NT2/D1 (cell line): ENCODE measurements around the gene RIPOR2.

ENCODE experiments used
- SUZ12 ChIP-seq: IDR thresholded peaks from 2 replicates; pipeline ENCODE4 v1.6.1; 2011; ENCODE audit not compliant: insufficient read length, insufficient read depth; ENCODE audit errors: extremely low read depth
- YY1 ChIP-seq: IDR thresholded peaks from 2 replicates; pipeline ENCODE4 v1.6.1; 2011; ENCODE audit not compliant: insufficient read length, insufficient read depth
- ZNF274 ChIP-seq: IDR thresholded peaks from 2 replicates; pipeline ENCODE4 v1.6.1; 2011; ENCODE audit warnings: mild to moderate bottlenecking, low read depth, low read length

DNA sequence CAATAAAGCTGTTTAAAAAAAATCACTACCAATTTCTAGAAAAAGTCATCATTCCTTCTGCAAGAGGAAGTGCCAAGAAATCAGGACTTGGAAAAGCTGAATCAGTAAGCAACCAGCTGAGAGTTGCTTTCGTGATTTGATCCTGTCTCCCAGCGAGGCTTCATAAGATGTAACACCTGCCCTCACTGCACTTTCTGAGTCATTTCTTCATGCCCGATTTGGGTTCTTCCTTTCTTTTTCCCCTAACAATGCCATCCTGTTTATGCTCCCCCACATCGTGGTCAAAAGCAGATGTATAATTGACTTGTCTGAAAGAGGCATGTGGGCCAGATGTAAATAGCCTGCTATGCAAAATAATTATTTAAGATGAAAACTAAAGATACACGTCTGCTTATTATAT, 52.1 kb downstream of the RIPOR2 start:
- no peak for TF ChIP-seq SUZ12
- no peak for TF ChIP-seq ZNF274
- no peak for TF ChIP-seq YY1
